HEK293 (cell line): ENCODE measurements around the gene CXCL8.

Experiments used
- AEBP2 ChIP-seq: fragments of 450-650 bp; formaldehyde crosslinking; IDR thresholded peaks from 2 replicates; pipeline ENCODE4 v1.5.1; 2016; ENCODE audit warnings: missing biosample characterization, missing genetic modification characterization, borderline replicate concordance
- BCL11B ChIP-seq: fragments of 450-650 bp; formaldehyde crosslinking; IDR thresholded peaks from 2 replicates; pipeline ENCODE4 v1.5.1; 2016; ENCODE audit warnings: low read depth, missing biosample characterization, missing genetic modification characterization
- GLI2 ChIP-seq: fragments of 450-650 bp; formaldehyde crosslinking; IDR thresholded peaks from 2 replicates; pipeline ENCODE4; 2017; ENCODE audit warnings: missing biosample characterization, missing genetic modification characterization, low read depth, borderline replicate concordance
- GLI4 ChIP-seq: fragments of 450-650 bp; formaldehyde crosslinking; IDR thresholded peaks from 2 replicates; pipeline ENCODE4 v1.5.1; 2016; ENCODE audit warnings: missing biosample characterization, missing genetic modification characterization
- KLF7 ChIP-seq: fragments of 450-650 bp; formaldehyde crosslinking; IDR thresholded peaks from 2 replicates; pipeline ENCODE4 v1.5.1; 2016; ENCODE audit warnings: missing biosample characterization, missing genetic modification characterization, borderline replicate concordance
- OSR2 ChIP-seq: fragments of 450-650 bp; formaldehyde crosslinking; IDR thresholded peaks from 2 replicates; pipeline ENCODE4 v1.5.1; 2016; ENCODE audit warnings: missing biosample characterization, missing genetic modification characterization
- SETDB1 ChIP-seq: IDR thresholded peaks from one replicate; pipeline ENCODE4 v1.6.1; 2017; ENCODE audit warnings: mild to moderate bottlenecking, low read length, moderate library complexity, mixed read lengths; ENCODE audit not compliant: insufficient read length
- TSHZ1 ChIP-seq: fragments of 450-650 bp; formaldehyde crosslinking; IDR thresholded peaks from 2 replicates; pipeline ENCODE4 v1.5.1; 2016; ENCODE audit warnings: missing biosample characterization, missing genetic modification characterization, borderline replicate concordance
- ZNF211 ChIP-seq: fragments of 450-650 bp; formaldehyde crosslinking; IDR thresholded peaks from 2 replicates; pipeline ENCODE4 v1.5.1; 2016; ENCODE audit warnings: low read depth, missing biosample characterization, missing genetic modification characterization
- ZNF302 ChIP-seq: fragments of 450-650 bp; formaldehyde crosslinking; IDR thresholded peaks from 2 replicates; pipeline ENCODE4 v1.5.1; 2016; ENCODE audit warnings: missing biosample characterization, missing genetic modification characterization, low read depth
- ZNF362 ChIP-seq: fragments of 450-650 bp; formaldehyde crosslinking; IDR thresholded peaks from 2 replicates; pipeline ENCODE4 v1.5.1; 2016; ENCODE audit warnings: missing biosample characterization, missing genetic modification characterization
- ZNF544 ChIP-seq: fragments of 450-650 bp; formaldehyde crosslinking; IDR thresholded peaks from 2 replicates; pipeline ENCODE4 v1.5.0; 2017; ENCODE audit warnings: missing biosample characterization, missing genetic modification characterization
- ZNF549 ChIP-seq: fragments of 450-650 bp; IDR thresholded peaks from 2 replicates; pipeline ENCODE4 v1.5.1; 2018; ENCODE audit warnings: missing biosample characterization, missing genetic modification characterization, mild to moderate bottlenecking, inconsistent platforms, moderate library complexity
- ZNF558 ChIP-seq: fragments of 450-650 bp; formaldehyde crosslinking; IDR thresholded peaks from 2 replicates; pipeline ENCODE4 v1.5.1; 2016; ENCODE audit warnings: missing biosample characterization, missing genetic modification characterization
- ZNF585B ChIP-seq: fragments of 450-650 bp; formaldehyde crosslinking; IDR thresholded peaks from 2 replicates; pipeline ENCODE4 v1.5.1; 2016; ENCODE audit warnings: missing biosample characterization, missing genetic modification characterization
- ZNF629 ChIP-seq: fragments of 450-650 bp; formaldehyde crosslinking; IDR thresholded peaks from 2 replicates; pipeline ENCODE4 v1.5.1; 2017; ENCODE audit warnings: missing biosample characterization, missing genetic modification characterization
- ZNF645 ChIP-seq: fragments of 450-650 bp; formaldehyde crosslinking; IDR thresholded peaks from 2 replicates; pipeline ENCODE4; 2016; ENCODE audit warnings: missing biosample characterization, missing genetic modification characterization
- ZNF654 ChIP-seq: fragments of 450-650 bp; formaldehyde crosslinking; IDR thresholded peaks from 2 replicates; pipeline ENCODE4 v1.5.1; 2016; ENCODE audit warnings: low read depth, missing biosample characterization, missing genetic modification characterization
- ZNF660 ChIP-seq: fragments of 450-650 bp; IDR thresholded peaks from 2 replicates; pipeline ENCODE4 v1.5.1; 2018; ENCODE audit warnings: missing biosample characterization, mild to moderate bottlenecking, missing genetic modification characterization
- ZNF704 ChIP-seq: fragments of 450-650 bp; formaldehyde crosslinking; IDR thresholded peaks from 2 replicates; pipeline ENCODE4 v1.5.1; 2016; ENCODE audit warnings: missing biosample characterization, missing genetic modification characterization
- ZNF768 ChIP-seq: fragments of 450-650 bp; formaldehyde crosslinking; IDR thresholded peaks from 2 replicates; pipeline ENCODE4 v1.5.1; 2018; ENCODE audit warnings: missing biosample characterization, mild to moderate bottlenecking, missing genetic modification characterization
- ZSCAN16 ChIP-seq: fragments of 450-650 bp; formaldehyde crosslinking; IDR thresholded peaks from 2 replicates; pipeline ENCODE4 v1.5.1; 2016; ENCODE audit warnings: missing biosample characterization, missing genetic modification characterization
- TF ChIP-seq, protein P1 (sequence below): fragments of 450-650 bp; formaldehyde crosslinking; IDR thresholded peaks from 2 replicates; pipeline ENCODE4 v1.5.1; 2017; ENCODE audit warnings: missing biosample characterization, missing genetic modification characterization
- TF ChIP-seq, protein P2 (sequence below): fragments of 450-650 bp; formaldehyde crosslinking; IDR thresholded peaks from 2 replicates; pipeline ENCODE4 v1.5.1; 2016; ENCODE audit warnings: missing biosample characterization, missing genetic modification characterization
- TF ChIP-seq, protein P3 (sequence below): fragments of 450-650 bp; formaldehyde crosslinking; IDR thresholded peaks from 2 replicates; pipeline ENCODE4 v1.5.1; 2016; ENCODE audit warnings: missing biosample characterization, missing genetic modification characterization

CXCL8 gene

GRCh38 chr4:73707918-73708577, 32.3 kb upstream of the CXCL8 start (continued):
- TF ChIP-seq ZNF585B: peak; percentile 92
- peak; percentile 25; the same call in 1 of the 2 replicates for TF ChIP-seq ZNF629 (tag by site-specific recombination)
- TF ChIP-seq, protein P1, sequence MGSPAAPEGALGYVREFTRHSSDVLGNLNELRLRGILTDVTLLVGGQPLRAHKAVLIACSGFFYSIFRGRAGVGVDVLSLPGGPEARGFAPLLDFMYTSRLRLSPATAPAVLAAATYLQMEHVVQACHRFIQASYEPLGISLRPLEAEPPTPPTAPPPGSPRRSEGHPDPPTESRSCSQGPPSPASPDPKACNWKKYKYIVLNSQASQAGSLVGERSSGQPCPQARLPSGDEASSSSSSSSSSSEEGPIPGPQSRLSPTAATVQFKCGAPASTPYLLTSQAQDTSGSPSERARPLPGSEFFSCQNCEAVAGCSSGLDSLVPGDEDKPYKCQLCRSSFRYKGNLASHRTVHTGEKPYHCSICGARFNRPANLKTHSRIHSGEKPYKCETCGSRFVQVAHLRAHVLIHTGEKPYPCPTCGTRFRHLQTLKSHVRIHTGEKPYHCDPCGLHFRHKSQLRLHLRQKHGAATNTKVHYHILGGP: no peak
- TF ChIP-seq AEBP2: no peak
- TF ChIP-seq ZNF660: peak; percentile 52; the same call in 1 of the 2 replicates
- TF ChIP-seq TSHZ1 (tag by site-specific recombination): no peak
- no peak for TF ChIP-seq ZNF549 (tag by site-specific recombination)
- no peak for TF ChIP-seq ZNF654
- no peak for TF ChIP-seq ZNF544 (tag by site-specific recombination)
- no peak for TF ChIP-seq BCL11B (tag by site-specific recombination)
- TF ChIP-seq, protein P2, sequence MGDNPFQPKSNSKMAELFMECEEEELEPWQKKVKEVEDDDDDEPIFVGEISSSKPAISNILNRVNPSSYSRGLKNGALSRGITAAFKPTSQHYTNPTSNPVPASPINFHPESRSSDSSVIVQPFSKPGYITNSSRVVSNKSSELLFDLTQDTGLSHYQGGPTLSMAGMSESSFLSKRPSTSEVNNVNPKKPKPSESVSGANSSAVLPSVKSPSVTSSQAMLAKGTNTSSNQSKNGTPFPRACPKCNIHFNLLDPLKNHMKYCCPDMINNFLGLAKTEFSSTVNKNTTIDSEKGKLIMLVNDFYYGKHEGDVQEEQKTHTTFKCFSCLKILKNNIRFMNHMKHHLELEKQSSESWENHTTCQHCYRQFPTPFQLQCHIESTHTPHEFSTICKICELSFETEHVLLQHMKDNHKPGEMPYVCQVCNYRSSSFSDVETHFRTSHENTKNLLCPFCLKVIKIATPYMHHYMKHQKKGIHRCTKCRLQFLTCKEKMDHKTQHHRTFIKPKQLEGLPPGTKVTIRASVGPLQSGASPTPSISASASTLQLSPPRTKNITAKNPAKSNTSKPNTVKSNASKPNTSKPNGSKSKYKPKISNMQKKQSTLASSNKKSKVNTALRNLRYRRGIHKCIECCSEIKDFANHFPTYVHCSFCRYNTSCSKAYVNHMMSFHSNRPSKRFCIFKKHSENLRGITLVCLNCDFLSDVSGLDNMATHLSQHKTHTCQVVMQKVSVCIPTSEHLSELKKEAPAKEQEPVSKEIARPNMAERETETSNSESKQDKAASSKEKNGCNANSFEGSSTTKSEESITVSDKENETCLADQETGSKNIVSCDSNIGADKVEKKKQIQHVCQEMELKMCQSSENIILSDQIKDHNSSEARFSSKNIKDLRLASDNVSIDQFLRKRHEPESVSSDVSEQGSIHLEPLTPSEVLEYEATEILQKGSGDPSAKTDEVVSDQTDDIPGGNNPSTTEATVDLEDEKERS (tag by site-specific recombination): no peak
- peak; percentile 49; the same call in 1 of the 2 replicates for TF ChIP-seq OSR2 (tag by site-specific recombination)
- TF ChIP-seq GLI2 (tag by site-specific recombination): no peak
- no peak for TF ChIP-seq ZNF211 (tag by site-specific recombination)
- no peak for TF ChIP-seq ZNF302
- TF ChIP-seq ZNF645: no peak
- no peak for TF ChIP-seq ZNF768 (tag by site-specific recombination)
- TF ChIP-seq ZNF558 (tag by site-specific recombination): no peak
- no peak for TF ChIP-seq SETDB1
- TF ChIP-seq KLF7: no peak
- TF ChIP-seq, protein P3, sequence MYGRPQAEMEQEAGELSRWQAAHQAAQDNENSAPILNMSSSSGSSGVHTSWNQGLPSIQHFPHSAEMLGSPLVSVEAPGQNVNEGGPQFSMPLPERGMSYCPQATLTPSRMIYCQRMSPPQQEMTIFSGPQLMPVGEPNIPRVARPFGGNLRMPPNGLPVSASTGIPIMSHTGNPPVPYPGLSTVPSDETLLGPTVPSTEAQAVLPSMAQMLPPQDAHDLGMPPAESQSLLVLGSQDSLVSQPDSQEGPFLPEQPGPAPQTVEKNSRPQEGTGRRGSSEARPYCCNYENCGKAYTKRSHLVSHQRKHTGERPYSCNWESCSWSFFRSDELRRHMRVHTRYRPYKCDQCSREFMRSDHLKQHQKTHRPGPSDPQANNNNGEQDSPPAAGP: no peak
- no peak for TF ChIP-seq ZNF704
- TF ChIP-seq ZNF362: no peak
- TF ChIP-seq ZSCAN16 (tag by site-specific recombination): no peak
- TF ChIP-seq GLI4: no peak
